GM12872 (cell line): ENCODE measurements around the gene EML6.

Source experiments
- CTCF ChIP-seq: IDR thresholded peaks from 3 replicates; pipeline ENCODE4 v1.5.1; 2011; ENCODE audit warnings: low read depth, mild to moderate bottlenecking, low read length, moderate library complexity; ENCODE audit not compliant: insufficient read depth

Gene EML6

GRCh38 chr2:54948120-54948519 lies 224.7 kb downstream of the EML6 start:
- TF ChIP-seq CTCF, result no peak

GRCh38 chr2:54949431-54949830 lies 226.0 kb downstream of the EML6 start:
- no peak for TF ChIP-seq CTCF

GRCh38 chr2:54950811-54951210 lies 227.3 kb downstream of the EML6 start:
- no peak for TF ChIP-seq CTCF

- TF ChIP-seq CTCF, result no peak
Measured at GRCh38 chr2:54952425-54952824, 229.0 kb downstream of the EML6 start.

GRCh38 chr2:54952978-54953456 lies 229.6 kb downstream of the EML6 start:
- no peak for TF ChIP-seq CTCF

- no peak for TF ChIP-seq CTCF
Measured at GRCh38 chr2:54954158-54954557, 230.7 kb downstream of the EML6 start.

GRCh38 chr2:54954705-54955357 lies 231.4 kb downstream of the EML6 start:
- TF ChIP-seq CTCF, result no peak
